GM19328 (cell line): ENCODE results near the gene OIP5.
"Not testable (repeated sequence)": the region's sequence is repeated elsewhere in the genome, so short reads cannot be mapped to it uniquely, and the experiment has no call there.

Experiments
- ATAC-seq: cut with Tn5 transposase; IDR thresholded peaks from one replicate; pipeline ENCODE4 v1.9.1; 2021; ENCODE audit warnings: mild to moderate bottlenecking, moderate library complexity; ENCODE audit not compliant: unreplicated experiment

OIP5 gene

GRCh38 chr15:41260924-41261323 lies 71.5 kb downstream of the OIP5 start:
- not testable (repeated sequence) for ATAC-seq

DNA sequence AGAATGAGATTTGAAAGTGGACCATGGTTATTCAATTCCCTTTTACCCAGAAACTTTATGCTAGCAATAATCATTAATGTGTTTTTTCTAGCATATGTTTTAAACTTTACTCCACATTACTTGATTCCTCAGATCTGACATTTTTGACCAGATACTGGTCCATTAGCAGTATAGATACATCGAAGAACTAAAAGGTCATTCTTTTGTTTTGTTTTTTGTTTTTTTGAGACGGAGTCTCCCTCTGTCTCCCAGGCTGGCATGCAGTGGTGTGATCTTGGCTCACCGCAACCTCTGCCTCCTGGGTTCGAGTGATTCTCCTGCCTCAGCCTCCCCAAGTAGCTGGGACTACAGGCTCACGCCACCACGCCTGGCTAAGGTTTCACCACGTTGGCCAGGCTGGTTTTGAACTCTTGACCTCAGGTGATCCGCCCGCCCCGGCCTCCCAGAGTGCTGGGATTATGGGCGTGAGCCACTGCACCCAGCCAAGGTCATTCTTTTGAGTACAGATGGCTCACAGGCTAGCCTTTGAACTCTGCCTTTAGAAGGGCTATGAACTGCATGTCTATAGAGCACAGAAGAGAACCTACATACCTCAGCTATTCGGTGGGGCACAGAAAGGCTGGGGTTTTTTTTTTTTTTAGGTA lies 72.7 kb downstream of the OIP5 start:
- no peak for ATAC-seq
